Chondrocyte (in vitro differentiated cells): ENCODE results near the gene ATP5PB. TPM values are rescaled to one million over a fixed set of nuclear protein-coding genes. Genes with fewer than 3 reads are reported as not detected.

Experiments
- DNase-seq: peaks from one replicate; pipeline ENCODE4 v3.0.0; 2021; ENCODE audit warnings: mixed read lengths, low spot score
- H3K27ac Mint-ChIP-seq: one replicate; pipeline ENCODE4 v1.8.0; 2021; ENCODE audit warnings: mild to moderate bottlenecking, moderate library complexity, mixed read lengths; ENCODE audit not compliant: unreplicated experiment
- H3K27me3 Mint-ChIP-seq: 2 replicates; pipeline ENCODE4 v1.8.0; 2021; ENCODE audit warnings: low read depth, mixed read lengths
- H3K36me3 Mint-ChIP-seq: 2 replicates; pipeline ENCODE4 v1.8.0; 2021; ENCODE audit warnings: low read depth, mixed read lengths
- H3K4me1 Mint-ChIP-seq: 2 replicates; pipeline ENCODE4 v1.8.0; 2021; ENCODE audit warnings: low read depth, mild to moderate bottlenecking, mixed read lengths
- H3K4me3 Mint-ChIP-seq: one replicate; pipeline ENCODE4 v1.8.0; 2021; ENCODE audit warnings: mild to moderate bottlenecking, moderate library complexity, mixed read lengths; ENCODE audit not compliant: unreplicated experiment
- H3K9me3 Mint-ChIP-seq: 2 replicates; pipeline ENCODE4 v1.8.0; 2021; ENCODE audit warnings: low read depth, mixed read lengths
- CTCF ChIP-seq: fragments of 200-600 bp; sonication (generic); IDR thresholded peaks from 2 replicates; pipeline ENCODE4 v1.5.0; 2021; ENCODE audit warnings: antibody characterized with exemption, mild to moderate bottlenecking, moderate library complexity
- total RNA-seq: library from RNA; stranded (reverse); gene quantifications from 3 replicates; pipeline ENCODE4 v1.2.1, GENCODE V29; 2021

Gene ATP5PB
- total RNA-seq, 1 donor from 2014 or later = 147 TPM

GRCh38 chr1:111503585-111504060 lies 54.4 kb downstream of the ATP5PB start, which contains the start of the genes ADORA3 and TMIGD3:
Gene ADORA3 (minus strand): TSS chr1:111503633. CDS start chr1:111503354, 279 bp downstream.
Gene TMIGD3 (minus strand): TSS chr1:111503633. CDS start chr1:111503354, 279 bp downstream.
- Mint-ChIP-seq H3K9me3 (no peaks in the 10 kb centered on the region), H3K27ac (no peak within 1 kb of the TSS), H3K4me1 (peaks cover 15% of the 10 kb centered on the region), H3K4me3 (no peak within 1 kb of the TSS), H3K27me3 (peaks cover 17% of the 10 kb centered on the region), H3K36me3 (no peaks in the 10 kb centered on the region)
- DNase-seq = no peak
- TF ChIP-seq CTCF = no peak

GRCh38 chr1:111504097-111504496 lies 54.8 kb downstream of the ATP5PB start:
- H3K36me3 Mint-ChIP-seq = no peaks in the 10 kb centered on the region
- peaks cover 15% of the 10 kb centered on the region for H3K4me1 Mint-ChIP-seq
- no peaks in the 10 kb centered on the region for H3K9me3 Mint-ChIP-seq
- TF ChIP-seq CTCF = no peak
- DNase-seq = no peak
- peaks cover 17% of the 10 kb centered on the region for H3K27me3 Mint-ChIP-seq
- H3K27ac Mint-ChIP-seq = no peak overlapping the region
- no peak overlapping the region for H3K4me3 Mint-ChIP-seq

GRCh38 chr1:111505641-111506119 lies 56.4 kb downstream of the ATP5PB start:
- Mint-ChIP-seq H3K36me3 (no peaks in the 10 kb centered on the region), H3K9me3 (no peaks in the 10 kb centered on the region), H3K4me1 (peaks cover 15% of the 10 kb centered on the region), H3K27ac (no peak overlapping the region), H3K27me3 (peaks cover 4% of the 10 kb centered on the region), H3K4me3 (no peak overlapping the region)
- TF ChIP-seq CTCF = no peak
- DNase-seq = no peak

- no peak for DNase-seq
- no peak overlapping the region for H3K27ac Mint-ChIP-seq
- H3K9me3 Mint-ChIP-seq = no peaks in the 10 kb centered on the region
- H3K27me3 Mint-ChIP-seq = peaks cover 2% of the 10 kb centered on the region
- H3K36me3 Mint-ChIP-seq = no peaks in the 10 kb centered on the region
- TF ChIP-seq CTCF = no peak
- H3K4me3 Mint-ChIP-seq = no peak overlapping the region
- H3K4me1 Mint-ChIP-seq = peaks cover 15% of the 10 kb centered on the region
Measured at GRCh38 chr1:111506561-111506960, 57.3 kb downstream of the ATP5PB start.

GRCh38 chr1:111507411-111508201 lies 58.3 kb downstream of the ATP5PB start:
- no peaks in the 10 kb centered on the region for H3K9me3 Mint-ChIP-seq
- TF ChIP-seq CTCF = no peak
- no peaks in the 10 kb centered on the region for H3K36me3 Mint-ChIP-seq
- H3K4me1 Mint-ChIP-seq = peaks cover 15% of the 10 kb centered on the region
- H3K4me3 Mint-ChIP-seq = peak overlapping the region; percentile 55
- H3K27me3 Mint-ChIP-seq = peaks cover under 1% of the 10 kb centered on the region
- no peak for DNase-seq
- H3K27ac Mint-ChIP-seq = peak overlapping the region; percentile 97
